ENCODE results near the gene HCN1. TPM values are rescaled to one million over a fixed set of nuclear protein-coding genes. Genes with fewer than 3 reads are reported as not detected.
"Not testable (repeated sequence)": the region's sequence is repeated elsewhere in the genome, so short reads cannot be mapped to it uniquely, and the experiment has no call there.

HCN1 gene
- total RNA-seq, 1 donor, result not detected

- H3K4me1 ChIP-seq (ENCODE audit: insufficient read depth, low read length), result no peaks in the 10 kb centered on the region
- H3K4me3 ChIP-seq (ENCODE audit: low read length), result no peak overlapping the region
- H3K27me3 ChIP-seq (ENCODE audit: insufficient read depth, low read length), result no peaks in the 10 kb centered on the region
- H3K9me3 ChIP-seq (ENCODE audit: low read depth, low read length), result no peaks in the 10 kb centered on the region
Measured at GRCh38 chr5:45335978-45336377, 360.2 kb downstream of the HCN1 start.

DNA sequence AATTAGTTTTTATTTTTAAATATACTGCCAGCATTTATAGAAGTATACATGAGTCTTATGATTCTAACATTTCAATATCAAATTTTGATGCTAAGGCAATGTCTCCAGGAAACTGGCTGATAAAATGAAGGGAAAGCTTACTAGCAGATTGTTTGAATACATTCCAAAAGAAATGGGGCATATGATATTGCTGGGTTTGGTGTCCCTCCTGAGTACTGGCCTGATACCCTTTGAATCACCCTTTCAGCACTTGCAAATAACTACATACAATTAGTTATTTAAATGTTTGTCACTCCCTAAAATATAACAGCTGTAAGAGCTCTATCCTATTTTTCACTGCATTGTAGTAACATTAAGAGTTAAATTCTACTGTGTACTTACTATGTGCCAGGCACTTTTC is 360.8 kb downstream of the HCN1 start:
- H3K4me3 ChIP-seq (ENCODE audit: low read length), result no peak overlapping the region
- no peaks in the 10 kb centered on the region for H3K9me3 ChIP-seq (ENCODE audit: low read depth, low read length)
- H3K27me3 ChIP-seq (ENCODE audit: insufficient read depth, low read length), result no peaks in the 10 kb centered on the region
- no peaks in the 10 kb centered on the region for H3K4me1 ChIP-seq (ENCODE audit: insufficient read depth, low read length)

DNA sequence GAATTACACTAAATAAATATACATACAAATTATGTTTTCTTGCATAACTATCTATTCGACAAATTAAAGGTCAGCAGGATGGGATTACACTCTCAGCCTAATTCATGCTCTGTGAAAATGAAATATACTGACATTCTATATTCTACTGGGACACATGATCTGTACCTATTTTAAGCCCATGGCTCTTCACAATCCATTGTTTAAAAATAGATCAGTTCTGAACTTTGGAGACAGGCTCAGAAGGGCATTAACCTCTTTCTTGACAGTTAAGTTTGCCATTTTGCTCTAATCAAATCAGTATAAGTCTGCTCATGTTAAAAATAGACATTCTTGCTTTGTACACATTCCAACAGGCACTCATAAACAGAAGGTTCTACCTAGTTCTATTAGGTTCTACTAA is 361.2 kb downstream of the HCN1 start:
- Histone ChIP-seq H3K4me3 (ENCODE audit: low read length) (no peak overlapping the region), H3K27me3 (ENCODE audit: insufficient read depth, low read length) (no peaks in the 10 kb centered on the region), H3K4me1 (ENCODE audit: insufficient read depth, low read length) (no peaks in the 10 kb centered on the region), H3K9me3 (ENCODE audit: low read depth, low read length) (no peaks in the 10 kb centered on the region)

DNA sequence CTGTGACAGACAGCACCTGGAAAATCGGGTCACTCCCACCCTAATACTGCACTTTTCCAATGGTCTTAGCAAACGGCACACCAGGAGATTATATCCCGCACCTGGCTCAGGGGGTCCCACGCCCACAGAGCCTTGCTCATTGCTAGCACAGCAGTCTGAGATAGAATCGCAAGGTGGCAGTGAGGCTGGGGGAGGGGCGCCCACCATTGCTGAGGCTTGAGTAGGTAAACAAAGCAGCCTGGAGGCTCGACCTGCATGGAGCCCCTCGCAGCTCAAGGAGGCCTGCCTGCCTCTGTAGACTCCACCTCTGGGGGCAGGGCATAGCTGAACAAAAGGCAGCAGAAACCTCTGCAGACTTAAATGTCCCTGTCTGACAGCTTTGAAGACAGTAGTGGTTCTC is 383.6 kb downstream of the HCN1 start:
- H3K27me3 ChIP-seq (ENCODE audit: insufficient read depth, low read length); H3K4me3 ChIP-seq (ENCODE audit: low read length); H3K4me1 ChIP-seq (ENCODE audit: insufficient read depth, low read length): not testable (repeated sequence)
- H3K9me3 ChIP-seq (ENCODE audit: low read depth, low read length), result peaks cover 14% of the 10 kb centered on the region

DNA sequence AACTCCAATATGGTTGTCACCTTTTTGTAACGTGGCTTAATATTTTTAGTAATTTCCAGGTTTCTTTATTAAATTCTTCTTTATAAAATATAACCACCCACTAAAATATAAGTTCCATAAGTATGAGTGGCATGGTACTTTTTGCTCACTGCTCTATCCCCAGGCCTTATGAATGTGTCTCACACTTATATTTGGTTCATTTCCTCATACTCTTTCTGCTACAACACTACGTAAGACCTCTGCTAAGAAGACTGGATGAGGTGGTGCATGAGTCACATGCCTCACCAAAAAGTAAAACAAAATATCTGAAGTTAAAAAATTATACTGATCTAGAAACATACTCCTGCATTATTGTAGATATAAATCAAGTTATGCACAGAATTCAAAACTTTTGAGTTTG is 400.9 kb downstream of the HCN1 start:
- Histone ChIP-seq H3K4me3 (ENCODE audit: low read length) (no peak overlapping the region), H3K4me1 (ENCODE audit: insufficient read depth, low read length) (no peaks in the 10 kb centered on the region), H3K27me3 (ENCODE audit: insufficient read depth, low read length) (no peaks in the 10 kb centered on the region), H3K9me3 (ENCODE audit: low read depth, low read length) (peaks cover 25% of the 10 kb centered on the region)

DNA sequence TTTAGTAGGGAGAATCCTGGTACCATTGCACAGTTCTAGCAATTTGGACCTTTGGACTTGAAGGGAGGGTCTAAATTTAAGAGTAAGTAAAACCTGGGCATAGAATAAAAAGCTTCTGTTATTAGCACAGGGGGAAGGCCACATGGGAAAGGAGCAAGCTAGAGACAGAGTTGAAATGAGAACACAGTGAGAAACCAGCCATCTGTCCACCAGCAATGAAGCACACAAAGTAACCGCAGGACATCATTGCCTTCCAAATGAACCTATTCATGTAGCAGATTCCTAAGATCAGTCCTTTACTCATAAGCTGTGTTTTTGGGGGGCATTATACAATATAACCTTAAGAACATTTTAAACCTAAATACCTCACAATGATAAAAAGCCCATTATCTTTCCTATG is 407.4 kb downstream of the HCN1 start:
- Histone ChIP-seq H3K27me3 (ENCODE audit: insufficient read depth, low read length) (no peaks in the 10 kb centered on the region), H3K4me1 (ENCODE audit: insufficient read depth, low read length) (no peaks in the 10 kb centered on the region), H3K9me3 (ENCODE audit: low read depth, low read length) (peaks cover 8% of the 10 kb centered on the region), H3K4me3 (ENCODE audit: low read length) (no peak overlapping the region)

DNA sequence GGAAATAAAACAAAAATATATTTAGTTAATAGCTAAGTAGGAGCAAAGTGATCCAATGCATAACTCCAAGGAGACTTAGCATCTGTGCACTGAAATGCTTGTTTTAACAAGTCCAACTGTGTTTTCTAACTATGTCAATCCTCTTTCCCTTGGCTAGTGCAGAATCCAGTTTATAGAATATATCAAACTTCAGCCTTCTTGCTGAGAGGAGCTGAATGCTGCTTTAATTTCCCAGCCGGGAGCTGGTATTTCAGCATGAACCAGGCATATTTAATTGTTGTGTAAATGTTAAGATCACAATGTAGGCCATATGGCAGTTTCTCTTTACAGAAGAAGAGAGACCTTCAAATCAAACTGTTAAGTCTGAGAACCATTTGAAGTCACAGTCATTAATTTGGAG is 411.7 kb downstream of the HCN1 start:
- Histone ChIP-seq H3K4me3 (ENCODE audit: low read length) (no peak overlapping the region), H3K27me3 (ENCODE audit: insufficient read depth, low read length) (no peaks in the 10 kb centered on the region), H3K4me1 (ENCODE audit: insufficient read depth, low read length) (no peaks in the 10 kb centered on the region), H3K9me3 (ENCODE audit: low read depth, low read length) (peaks cover 8% of the 10 kb centered on the region)

- no peak overlapping the region for H3K4me3 ChIP-seq (ENCODE audit: low read length)
- no peaks in the 10 kb centered on the region for H3K27me3 ChIP-seq (ENCODE audit: insufficient read depth, low read length)
- H3K9me3 ChIP-seq (ENCODE audit: low read depth, low read length), result no peaks in the 10 kb centered on the region
- H3K4me1 ChIP-seq (ENCODE audit: insufficient read depth, low read length), result no peaks in the 10 kb centered on the region
Measured at GRCh38 chr5:45281081-45281480, 415.1 kb downstream of the HCN1 start.

GRCh38 chr5:45279109-45279508 is 417.1 kb downstream of the HCN1 start:
- Histone ChIP-seq H3K9me3 (ENCODE audit: low read depth, low read length) (no peaks in the 10 kb centered on the region), H3K27me3 (ENCODE audit: insufficient read depth, low read length) (no peaks in the 10 kb centered on the region), H3K4me3 (ENCODE audit: low read length) (no peak overlapping the region), H3K4me1 (ENCODE audit: insufficient read depth, low read length) (no peaks in the 10 kb centered on the region)

- no peaks in the 10 kb centered on the region for H3K4me1 ChIP-seq (ENCODE audit: insufficient read depth, low read length)
- H3K27me3 ChIP-seq (ENCODE audit: insufficient read depth, low read length), result no peaks in the 10 kb centered on the region
- no peaks in the 10 kb centered on the region for H3K9me3 ChIP-seq (ENCODE audit: low read depth, low read length)
- H3K4me3 ChIP-seq (ENCODE audit: low read length), result no peak overlapping the region
Measured at GRCh38 chr5:45277860-45278259, 418.3 kb downstream of the HCN1 start.

DNA sequence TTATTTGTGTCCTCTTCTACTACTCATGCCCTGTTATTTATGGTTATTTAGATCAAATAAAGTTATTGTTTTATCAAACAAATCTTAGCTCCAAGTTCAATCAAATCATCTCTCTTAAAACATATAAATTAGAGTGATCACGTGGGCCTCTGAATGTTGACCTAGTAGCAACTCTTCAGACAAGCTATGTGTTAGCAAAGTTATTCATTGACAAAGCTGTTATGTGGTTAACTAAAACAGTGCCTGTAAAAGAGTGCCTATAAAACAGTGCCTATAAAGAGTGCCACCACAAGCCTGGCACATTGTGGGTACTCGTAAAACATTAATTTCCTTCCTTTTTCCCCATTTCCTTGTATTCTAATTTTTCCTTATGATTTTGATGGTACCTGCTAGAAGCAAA is 421.9 kb downstream of the HCN1 start:
- H3K4me3 ChIP-seq (ENCODE audit: low read length), result no peak overlapping the region
- H3K27me3 ChIP-seq (ENCODE audit: insufficient read depth, low read length), result no peaks in the 10 kb centered on the region
- H3K9me3 ChIP-seq (ENCODE audit: low read depth, low read length), result no peaks in the 10 kb centered on the region
- no peaks in the 10 kb centered on the region for H3K4me1 ChIP-seq (ENCODE audit: insufficient read depth, low read length)

GRCh38 chr5:45271626-45272025 is 424.6 kb downstream of the HCN1 start:
- Histone ChIP-seq H3K27me3 (ENCODE audit: insufficient read depth, low read length) (no peaks in the 10 kb centered on the region), H3K4me3 (ENCODE audit: low read length) (no peak overlapping the region), H3K4me1 (ENCODE audit: insufficient read depth, low read length) (no peaks in the 10 kb centered on the region), H3K9me3 (ENCODE audit: low read depth, low read length) (no peaks in the 10 kb centered on the region)

- Histone ChIP-seq H3K4me1 (ENCODE audit: insufficient read depth, low read length) (no peaks in the 10 kb centered on the region), H3K27me3 (ENCODE audit: insufficient read depth, low read length) (no peaks in the 10 kb centered on the region)
Measured at GRCh38 chr5:45264447-45264846, 431.7 kb downstream of the HCN1 start.

DNA sequence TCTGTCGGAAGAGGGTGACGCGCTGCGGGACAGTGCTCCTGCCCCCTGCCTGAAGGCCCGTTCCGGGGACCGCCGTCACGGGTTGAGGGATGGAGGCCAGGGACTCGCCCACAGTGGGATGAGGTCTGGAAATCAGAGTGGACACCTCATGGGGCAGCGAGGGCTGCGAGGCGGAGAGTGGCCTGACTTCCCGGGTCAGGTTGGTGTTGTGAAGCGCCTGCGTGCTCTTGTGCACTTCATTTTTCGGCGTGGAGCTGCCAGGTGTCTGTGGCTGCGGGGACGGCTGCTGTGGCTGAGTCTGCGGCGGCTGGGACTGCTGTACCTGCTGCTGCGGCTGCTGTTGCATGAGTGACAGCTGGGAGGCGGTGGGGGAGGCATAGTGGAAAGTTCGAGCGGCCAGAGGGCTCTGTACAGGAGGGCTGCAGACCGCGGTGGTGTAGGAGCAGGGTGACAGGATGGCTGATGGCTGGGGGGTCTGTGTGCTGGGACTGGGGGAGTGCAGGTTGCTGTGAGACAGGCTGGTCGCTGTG is 434.1 kb downstream of the HCN1 start:
- H3K27me3 ChIP-seq (ENCODE audit: insufficient read depth, low read length), result no peaks in the 10 kb centered on the region
- H3K9me3 ChIP-seq (ENCODE audit: low read depth, low read length), result no peaks in the 10 kb centered on the region
- H3K4me1 ChIP-seq (ENCODE audit: insufficient read depth, low read length), result no peaks in the 10 kb centered on the region
- no peak overlapping the region for H3K4me3 ChIP-seq (ENCODE audit: low read length)

More at GRCh38 chr5:45264447-45264846, 431.7 kb downstream of the HCN1 start:
- Histone ChIP-seq H3K4me3 (ENCODE audit: low read length) (no peak overlapping the region), H3K9me3 (ENCODE audit: low read depth, low read length) (no peaks in the 10 kb centered on the region)

GRCh38 chr5:45261125-45261524 is 435.1 kb downstream of the HCN1 start:
- Histone ChIP-seq H3K4me3 (ENCODE audit: low read length) (no peak overlapping the region), H3K9me3 (ENCODE audit: low read depth, low read length) (no peaks in the 10 kb centered on the region), H3K27me3 (ENCODE audit: insufficient read depth, low read length) (no peaks in the 10 kb centered on the region), H3K4me1 (ENCODE audit: insufficient read depth, low read length) (no peaks in the 10 kb centered on the region)

GRCh38 chr5:45260292-45260691 is 435.9 kb downstream of the HCN1 start:
- Histone ChIP-seq H3K27me3 (ENCODE audit: insufficient read depth, low read length) (no peaks in the 10 kb centered on the region), H3K9me3 (ENCODE audit: low read depth, low read length) (no peaks in the 10 kb centered on the region), H3K4me3 (ENCODE audit: low read length) (no peak overlapping the region), H3K4me1 (ENCODE audit: insufficient read depth, low read length) (no peaks in the 10 kb centered on the region)

DNA sequence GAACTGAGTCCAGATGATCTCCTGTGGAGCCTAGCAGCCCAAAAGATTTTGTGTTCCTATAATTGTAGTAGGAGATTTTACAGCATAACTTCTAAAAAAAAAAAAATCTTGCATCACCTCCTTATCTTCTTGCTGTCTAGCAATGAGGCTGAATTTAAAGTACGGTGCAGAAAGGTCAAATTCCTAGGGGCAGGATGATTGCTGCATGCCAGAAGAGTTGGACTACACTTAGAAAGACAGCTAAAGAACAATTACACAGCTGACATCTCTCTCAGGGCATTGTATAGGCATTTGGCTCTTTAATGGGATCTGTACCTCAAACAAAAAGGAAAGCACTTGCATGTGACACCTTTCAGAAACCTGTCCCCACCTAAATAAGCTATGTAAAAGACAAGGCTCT is 443.2 kb downstream of the HCN1 start:
- Histone ChIP-seq H3K4me3 (ENCODE audit: low read length) (no peak overlapping the region), H3K4me1 (ENCODE audit: insufficient read depth, low read length) (no peaks in the 10 kb centered on the region), H3K9me3 (ENCODE audit: low read depth, low read length) (no peaks in the 10 kb centered on the region), H3K27me3 (ENCODE audit: insufficient read depth, low read length) (no peaks in the 10 kb centered on the region)

All from mononuclear cell (primary cell).